HG03097 (cell line): ENCODE data around the gene CEND1.

Experiments
- ATAC-seq: cut with Tn5 transposase; IDR thresholded peaks from one replicate; pipeline ENCODE4 v1.9.1; 2021; ENCODE audit not compliant: unreplicated experiment, low FRiP score

The CEND1 gene

DNA sequence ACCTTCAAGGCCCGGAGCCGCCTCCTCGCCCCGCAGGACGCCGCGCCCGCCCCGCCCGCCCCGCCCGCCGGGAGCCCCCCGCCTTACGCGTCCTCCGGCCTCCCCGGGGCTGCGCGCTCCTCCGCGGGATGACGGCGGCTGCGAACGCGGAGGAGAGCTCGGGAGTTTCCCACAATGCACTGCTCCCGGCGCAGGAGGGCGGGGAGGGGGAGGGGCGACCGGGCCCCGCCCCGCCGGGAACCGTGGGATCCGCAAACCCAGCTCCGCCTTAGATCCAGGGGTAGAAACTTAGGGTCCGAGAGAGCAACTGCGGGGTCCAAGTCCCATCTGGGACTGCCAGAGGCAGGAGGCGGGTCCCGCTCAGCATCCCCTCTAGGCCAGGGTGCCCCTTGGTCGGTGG is at the start of gene CEND1:
CEND1 (minus strand) TSS at position 148 of the 400 bp plus-strand sequence. CDS start 1,514 bp downstream, outside the sequence.
- no peak for ATAC-seq

DNA sequence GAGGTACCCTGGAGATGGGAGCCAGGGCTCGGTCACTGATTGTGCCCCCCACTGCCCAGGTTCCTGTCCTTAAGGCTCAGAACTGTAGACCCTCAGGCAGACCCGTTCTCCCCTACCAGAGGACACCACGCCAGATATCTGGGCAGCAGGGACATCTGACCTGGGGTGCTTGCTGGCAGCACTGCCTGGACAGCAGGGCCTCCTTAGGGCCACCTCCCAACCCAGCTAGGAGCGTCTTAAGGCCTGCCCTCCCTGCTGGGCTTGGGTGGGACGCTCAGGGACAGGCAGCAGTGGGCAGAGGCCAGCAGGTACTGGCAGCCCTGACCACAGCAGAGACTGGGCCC is 49.4 kb upstream of the CEND1 start:
- ATAC-seq = no peak

DNA sequence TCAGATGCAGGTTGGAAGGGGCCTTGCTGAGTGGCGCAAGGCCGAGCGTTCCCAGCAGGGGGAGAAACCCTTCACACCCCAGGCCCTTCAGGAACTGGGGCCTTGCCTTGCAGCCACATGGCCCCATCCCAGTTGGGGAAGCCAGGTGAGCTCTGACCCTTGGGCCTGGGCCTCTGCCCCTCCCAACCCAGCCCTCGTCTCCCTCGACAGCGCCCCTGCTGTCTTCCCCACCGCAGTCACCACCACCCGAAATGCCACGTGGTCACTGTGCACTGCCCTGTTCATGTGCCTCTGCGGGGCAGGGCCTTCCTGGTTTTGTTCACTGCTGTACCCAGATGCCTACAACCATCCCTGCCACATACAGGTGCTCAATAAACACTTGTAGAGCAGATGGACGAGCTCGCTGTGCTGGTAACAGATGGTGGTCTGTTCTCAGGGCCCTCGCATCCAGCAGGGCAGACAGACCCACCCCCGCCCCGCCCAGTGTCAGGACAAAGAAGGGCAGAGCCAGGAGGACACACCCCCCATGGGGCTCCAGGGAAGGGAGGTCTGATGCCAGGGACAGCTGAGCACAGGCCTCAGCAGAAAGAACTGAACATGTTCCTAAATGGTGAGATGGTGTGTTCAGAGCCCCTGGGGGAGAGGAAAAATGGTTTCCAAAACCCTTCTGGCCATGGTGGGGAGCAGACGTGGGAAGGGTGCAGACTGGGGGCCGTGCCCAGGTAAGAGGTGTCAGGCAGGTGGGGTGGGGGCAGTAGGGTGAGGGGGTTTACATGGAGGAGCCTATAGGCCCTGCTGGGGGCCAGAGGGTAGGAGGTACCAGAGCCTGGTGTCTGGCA is 48.8 kb upstream of the CEND1 start:
- no peak for ATAC-seq

DNA sequence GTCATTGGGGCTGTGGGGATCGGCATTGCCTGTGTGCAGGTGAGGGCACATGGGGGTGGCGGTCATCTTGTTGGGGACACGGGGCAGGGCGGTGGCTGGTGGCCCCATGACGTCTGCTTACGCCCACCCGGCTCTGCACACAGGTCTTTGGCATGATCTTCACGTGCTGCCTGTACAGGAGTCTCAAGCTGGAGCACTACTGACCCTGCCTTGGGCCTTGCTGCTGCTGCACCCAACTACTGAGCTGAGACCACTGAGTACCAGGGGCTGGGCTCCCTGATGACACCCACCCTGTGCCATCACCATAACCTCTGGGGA is 48.1 kb upstream of the CEND1 start:
- ATAC-seq = no peak

DNA sequence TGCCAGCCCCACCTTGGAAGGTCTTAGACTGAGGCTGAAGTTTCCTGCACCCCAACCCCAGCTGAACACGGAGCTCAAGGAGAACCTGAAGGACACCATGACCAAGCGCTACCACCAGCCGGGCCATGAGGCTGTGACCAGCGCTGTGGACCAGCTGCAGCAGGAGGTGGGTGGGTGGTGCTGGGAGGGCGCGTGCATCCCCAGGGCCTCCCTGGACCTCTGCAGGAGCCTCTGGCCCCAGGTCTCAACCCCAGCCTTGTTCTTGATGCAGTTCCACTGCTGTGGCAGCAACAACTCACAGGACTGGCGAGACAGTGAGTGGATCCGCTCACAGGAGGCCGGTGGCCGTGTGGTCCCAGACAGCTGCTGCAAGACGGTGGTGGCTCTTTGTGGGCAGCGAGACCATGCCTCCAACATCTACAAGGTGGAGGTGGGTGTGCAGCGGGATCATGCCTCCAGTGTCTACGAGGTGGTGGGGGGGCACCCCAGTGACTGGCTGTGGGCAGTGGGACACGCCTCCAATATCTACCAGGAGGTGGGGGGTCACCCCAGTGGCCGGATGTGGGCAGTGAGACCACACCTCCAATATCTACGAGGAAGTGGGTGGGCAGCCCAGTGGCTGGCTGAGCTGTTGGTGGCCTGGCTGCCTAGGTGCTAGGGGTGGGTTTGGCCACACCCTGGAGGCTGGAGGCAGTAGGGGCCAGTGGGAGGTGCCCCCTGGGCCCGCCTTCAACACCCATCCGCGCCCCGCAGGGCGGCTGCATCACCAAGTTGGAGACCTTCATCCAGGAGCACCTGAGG is 47.5 kb upstream of the CEND1 start:
- no peak for ATAC-seq

DNA sequence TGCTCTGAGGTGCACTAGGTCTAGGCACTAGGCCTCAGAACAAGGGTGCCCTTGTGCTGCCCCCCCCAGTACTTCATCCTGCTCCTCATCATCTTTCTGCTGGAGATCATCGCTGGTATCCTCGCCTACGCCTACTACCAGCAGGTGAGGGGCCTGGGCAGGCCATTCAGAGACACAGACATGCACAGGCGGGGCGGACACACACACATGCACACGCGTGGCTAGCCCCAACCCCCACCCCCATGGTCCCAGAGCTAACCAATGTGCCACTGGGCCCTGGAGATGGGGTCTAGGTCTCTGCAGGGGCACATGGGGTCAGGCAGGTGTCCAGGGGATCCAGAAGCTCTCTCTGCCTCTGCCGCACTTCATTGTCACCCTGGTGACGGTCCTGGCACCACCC is 46.8 kb upstream of the CEND1 start:
- ATAC-seq = no peak

DNA sequence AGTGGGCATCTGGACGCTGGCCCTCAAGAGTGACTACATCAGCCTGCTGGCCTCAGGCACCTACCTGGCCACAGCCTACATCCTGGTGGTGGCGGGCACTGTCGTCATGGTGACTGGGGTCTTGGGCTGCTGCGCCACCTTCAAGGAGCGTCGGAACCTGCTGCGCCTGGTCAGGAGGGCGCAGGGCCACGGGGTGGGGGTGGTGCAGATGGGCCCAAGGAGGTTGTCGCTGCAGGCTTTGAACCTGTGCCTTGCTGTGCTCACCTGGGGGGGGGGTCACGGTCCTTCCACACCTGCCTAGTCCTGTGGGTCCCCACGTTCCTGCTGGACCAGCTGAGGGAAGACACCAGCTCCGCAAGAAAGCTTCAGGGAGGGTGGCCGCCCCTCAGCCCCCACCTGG is 46.4 kb upstream of the CEND1 start:
- ATAC-seq = no peak

DNA sequence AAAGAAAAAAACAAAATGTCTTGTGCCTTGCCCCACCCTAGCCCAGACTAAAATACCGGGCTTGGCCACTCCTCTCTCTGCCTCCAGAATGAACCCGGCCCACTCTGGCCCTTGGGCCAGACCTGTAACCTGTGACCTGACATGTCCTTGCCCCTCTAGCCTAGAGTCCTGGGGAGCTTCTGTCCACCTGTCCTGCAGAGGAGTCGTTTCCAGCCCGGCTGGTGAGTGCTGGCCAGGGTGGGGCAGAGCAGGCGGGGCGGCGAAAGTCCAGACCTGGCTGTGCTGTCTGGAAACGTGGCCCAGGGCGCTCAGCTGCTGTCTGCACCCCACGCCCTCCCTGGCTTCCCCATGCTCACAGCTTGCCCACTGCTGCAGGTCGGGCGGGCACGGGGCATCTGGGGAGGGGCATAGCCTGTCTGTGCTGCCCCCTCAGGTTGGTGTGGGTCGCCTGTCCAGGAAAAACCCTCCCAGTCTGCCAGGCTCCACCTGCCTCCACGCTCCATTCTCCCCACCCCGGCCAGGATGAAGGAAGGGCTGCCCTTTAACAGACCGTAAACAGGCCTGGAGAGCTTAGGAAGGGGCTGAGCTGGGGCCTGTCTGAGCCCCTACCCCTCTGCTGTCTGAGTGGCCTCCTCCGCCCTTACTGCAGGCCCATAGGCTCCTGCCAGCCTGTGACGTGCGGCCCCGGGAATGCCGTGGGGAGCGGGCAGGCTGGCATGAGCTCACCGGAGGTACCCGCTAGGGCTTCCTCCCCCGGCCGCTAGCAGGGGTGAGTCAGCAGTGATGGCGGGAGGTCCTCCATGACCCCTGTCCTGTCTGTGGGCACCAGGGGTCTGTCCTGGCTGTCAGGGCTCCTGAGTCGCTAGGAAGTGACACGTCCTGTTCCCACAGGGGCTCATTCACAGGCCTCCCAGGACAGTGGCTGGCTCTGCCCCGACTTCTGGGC is 44.8 kb upstream of the CEND1 start:
- no peak for ATAC-seq

DNA sequence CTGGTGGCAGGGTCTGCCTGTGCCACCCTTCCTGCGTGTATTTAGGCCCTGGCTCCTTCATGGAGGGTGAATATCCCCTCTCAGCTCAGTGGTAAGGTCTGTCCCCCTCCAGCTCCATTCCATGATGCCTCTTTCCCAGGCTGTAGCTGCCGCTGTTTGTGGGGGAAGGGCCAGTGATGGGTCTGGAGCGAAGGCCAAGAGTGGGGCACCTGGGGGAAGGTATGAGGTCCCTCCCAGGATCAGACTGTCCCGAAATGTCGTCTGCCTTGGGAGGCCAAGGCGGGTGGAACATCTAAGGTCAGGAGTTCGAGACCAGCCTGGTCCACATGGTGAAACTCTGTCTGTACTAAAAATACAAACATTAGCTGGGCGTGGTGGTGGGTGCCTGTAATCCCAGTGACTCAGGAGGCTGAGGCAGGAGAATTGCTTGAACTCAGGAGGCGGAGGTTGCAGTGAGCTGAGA is 44.0 kb upstream of the CEND1 start:
- ATAC-seq = no peak

DNA sequence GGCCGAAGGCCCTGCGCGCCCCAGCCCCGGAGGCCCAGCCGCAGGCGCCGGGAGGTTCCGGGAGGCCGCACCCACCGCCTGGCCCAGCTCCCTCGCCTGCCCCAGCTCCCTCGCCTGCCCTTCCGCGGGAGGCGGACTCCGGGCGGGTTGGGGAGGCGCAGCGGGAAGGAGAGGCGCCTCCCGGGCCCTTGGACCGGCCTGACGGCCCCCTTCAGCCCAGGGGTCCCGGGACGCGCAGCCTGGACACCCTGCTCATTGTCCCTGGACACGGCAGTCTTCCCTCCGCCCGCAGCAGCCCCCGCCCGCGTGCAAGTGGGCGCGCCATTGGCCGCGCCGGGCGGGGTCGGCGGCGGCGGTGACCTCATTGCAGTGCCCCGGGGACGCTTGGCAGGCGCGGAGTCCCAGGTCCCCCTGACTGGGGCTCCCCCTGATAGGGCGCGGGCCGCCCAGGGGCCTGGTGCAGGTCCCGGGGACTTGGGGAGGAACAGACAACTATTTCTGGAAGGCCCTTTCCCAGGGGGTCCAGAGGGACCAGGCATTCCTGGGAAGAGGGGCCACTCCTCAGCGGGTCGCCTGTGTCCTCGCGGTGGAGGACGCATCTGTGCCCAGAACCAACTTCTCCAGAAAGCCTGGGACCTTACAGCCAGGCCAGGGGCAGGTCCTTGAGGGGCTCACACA is 43.4 kb upstream of the CEND1 start:
- ATAC-seq = no peak

DNA sequence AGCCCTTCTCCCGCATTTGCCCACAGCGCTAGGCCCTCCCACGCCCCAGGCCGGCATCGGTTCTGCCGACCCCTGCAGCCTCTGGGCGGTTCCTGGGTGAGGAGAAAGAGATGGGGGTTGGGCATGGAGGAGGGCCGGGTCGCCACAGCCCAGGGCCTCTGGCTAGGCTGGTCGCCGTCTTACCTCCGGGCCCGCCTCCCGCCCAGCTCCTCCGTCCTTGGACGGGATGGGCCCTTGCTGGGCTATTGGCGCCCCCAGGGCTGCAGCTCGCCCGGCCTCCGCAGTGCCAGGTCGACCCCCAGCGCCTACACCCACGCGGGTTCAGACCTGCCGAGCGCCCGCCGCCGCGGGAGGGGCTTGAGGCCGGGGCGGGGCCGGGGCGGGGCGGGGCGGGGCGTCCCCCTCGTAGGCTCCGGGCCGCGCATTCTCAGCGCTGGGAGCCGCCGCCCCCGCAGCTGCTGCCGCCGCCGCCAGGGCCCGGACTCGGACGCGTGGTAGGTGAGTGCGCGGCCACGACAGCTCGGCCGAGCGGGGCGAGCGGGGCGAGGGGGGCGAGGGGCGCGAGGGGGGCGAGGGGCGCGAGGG is 42.7 kb upstream of the CEND1 start, which contains the start of gene CD151:
CD151 (plus strand) TSS at position 424 of the 585 bp plus-strand sequence. CDS start 3,118 bp downstream, outside the sequence.
- ATAC-seq = no peak

DNA sequence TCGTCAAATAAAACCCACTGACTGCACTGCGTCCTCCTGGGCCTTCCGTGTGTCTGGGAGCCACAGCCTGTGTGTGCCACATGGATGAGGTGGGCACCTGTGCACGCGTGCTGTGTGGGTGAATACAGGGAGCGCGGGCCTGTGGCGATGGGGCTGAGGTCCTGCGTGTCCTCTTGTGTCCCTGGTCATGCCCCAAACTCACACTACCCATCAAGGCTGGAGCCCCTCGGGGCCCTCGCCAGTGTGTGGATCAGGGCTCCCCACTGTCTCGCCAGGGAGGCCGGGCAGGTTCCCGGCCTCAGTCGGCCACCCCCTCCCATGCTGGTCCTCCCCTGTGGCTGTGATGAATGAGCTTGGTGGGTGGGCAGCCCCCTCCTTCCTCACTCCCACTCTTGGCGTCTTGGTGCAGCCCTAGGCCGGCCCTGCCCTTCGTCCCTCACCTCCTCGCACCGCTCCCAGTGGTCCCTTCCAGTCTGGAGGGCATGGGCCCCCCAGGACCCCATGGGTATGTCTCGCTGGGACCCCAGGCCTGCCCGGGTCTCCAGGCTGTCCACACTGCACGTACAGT is 42.2 kb upstream of the CEND1 start:
- ATAC-seq = no peak

DNA sequence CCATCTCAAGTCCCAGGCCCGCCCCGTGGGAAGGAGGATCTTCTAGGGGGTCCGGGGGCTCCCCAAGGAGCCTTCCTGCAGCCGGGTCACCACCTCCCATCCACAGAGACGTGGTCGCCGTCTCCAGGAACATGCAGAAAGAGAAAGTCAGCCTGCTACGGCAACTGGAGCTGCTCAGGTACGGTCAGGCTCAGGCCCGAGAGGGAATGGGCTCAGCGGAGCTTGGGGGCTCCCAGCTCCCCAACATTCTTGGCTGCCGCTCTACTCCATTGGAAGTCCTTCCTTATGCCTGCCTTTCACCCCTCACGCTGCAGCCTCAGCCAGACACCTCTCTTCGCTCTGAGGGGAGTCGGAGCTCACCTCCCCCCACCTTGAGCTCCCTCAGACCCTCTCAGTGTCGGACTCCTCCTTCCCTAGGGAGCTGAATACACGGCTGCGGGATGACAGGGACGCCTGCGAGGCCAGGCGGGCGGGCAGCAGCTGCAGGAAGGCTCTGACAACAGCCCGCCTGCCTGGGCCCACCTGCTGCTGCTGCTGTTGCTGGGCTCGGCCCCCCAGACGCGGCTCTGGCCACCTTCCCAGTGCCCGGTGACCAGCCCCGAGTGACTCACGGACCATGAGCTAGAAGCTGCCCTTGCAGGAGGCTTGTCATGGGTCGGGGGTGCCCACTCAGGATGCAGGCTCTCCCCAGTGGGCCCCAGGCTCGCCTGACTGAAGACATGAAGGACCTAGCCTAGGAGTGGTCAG is 41.4 kb upstream of the CEND1 start:
- no peak for ATAC-seq

DNA sequence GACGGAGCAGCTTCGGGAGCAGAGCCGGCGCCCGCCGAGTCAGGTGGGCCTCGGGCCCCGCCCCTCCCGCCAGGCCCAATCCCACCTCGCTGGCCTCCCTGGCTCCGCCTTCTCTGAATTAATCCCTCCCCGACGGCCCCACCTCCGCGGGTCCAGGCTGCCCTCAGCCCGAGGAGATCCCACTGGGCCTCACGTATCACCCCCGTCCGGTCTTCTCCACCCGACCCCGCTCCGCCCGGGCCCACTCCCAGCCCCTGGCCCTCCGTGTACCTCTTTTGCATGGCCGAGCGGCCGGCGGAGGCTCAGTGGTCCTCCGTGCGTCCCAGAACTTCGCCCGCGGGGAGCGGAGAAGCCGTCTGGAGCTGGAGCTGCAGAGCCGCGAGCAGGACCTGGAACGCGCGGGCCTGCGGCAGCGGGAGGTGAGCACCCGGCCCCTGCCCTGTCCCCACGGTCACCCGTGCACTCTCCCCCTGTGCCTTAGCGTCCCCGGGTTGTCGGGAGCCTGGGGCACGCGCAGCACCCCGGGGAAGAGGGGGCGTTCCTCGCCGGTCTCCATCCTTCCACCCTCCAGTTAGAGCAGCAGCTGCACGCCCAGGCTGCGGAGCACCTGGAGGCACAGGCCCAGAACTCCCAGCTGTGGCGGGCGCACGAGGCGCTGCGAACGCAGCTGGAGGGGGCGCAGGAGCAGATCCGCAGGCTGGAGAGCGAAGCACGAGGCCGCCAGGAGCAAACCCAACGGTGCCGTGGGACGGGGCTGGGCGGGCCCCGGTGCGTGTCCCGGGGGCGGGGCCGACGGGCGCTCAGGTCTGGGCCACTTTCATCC is 40.6 kb upstream of the CEND1 start:
- no peak for ATAC-seq

DNA sequence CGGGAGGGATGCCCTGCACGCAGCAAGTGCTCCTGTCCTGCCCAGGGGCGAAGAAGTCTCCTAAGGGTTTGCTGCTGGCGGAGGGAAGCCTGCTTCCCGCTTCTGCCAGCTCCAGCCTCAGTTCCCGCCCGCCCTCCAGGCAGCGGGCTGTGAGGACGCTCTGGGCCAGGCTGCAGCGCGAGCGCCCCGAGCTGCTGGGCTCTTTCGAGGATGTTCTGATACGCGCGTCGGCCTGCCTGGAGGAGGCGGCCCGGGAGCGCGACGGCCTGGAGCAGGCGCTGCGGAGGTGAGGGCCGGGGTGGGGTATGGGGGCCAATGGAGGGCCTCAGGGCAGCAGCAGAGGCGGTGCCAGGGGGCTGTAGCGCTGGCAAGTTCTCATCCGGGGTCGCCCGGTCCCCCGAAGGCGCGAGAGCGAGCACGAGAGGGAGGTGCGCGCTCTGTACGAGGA is 40.0 kb upstream of the CEND1 start:
- ATAC-seq = no peak

DNA sequence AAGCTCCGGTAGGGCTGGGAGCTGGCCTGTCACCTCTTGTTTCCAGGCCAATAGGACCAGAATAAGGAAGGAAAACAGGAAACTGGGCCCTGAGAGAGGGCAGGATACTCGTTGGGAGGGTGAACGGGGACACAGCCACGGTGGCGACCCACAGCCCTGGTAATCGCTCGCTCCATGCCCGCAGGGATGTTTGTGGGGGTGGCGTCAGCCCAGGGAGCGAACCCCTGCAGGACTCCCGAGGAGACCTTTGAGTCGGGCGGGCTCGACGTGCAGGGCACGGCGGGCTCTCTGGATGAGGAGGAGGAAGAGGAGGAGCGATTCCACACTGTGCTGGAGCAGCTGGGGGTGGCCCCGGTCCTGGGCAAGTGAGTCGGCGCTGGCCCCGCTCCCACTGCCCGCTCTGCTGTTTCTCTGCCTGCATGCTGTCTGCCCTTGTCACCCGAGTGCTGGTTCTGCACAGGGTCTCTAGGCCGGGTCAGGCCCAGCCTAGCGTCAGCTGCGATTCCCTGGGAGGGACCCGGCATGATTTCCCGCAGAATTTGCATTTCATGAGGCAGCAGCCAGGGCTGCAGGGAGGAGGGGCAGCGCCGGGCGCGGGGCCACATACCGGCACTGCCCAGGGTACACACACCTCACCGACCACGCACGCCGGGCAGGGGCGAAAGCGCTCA is 39.4 kb upstream of the CEND1 start:
- no peak for ATAC-seq

DNA sequence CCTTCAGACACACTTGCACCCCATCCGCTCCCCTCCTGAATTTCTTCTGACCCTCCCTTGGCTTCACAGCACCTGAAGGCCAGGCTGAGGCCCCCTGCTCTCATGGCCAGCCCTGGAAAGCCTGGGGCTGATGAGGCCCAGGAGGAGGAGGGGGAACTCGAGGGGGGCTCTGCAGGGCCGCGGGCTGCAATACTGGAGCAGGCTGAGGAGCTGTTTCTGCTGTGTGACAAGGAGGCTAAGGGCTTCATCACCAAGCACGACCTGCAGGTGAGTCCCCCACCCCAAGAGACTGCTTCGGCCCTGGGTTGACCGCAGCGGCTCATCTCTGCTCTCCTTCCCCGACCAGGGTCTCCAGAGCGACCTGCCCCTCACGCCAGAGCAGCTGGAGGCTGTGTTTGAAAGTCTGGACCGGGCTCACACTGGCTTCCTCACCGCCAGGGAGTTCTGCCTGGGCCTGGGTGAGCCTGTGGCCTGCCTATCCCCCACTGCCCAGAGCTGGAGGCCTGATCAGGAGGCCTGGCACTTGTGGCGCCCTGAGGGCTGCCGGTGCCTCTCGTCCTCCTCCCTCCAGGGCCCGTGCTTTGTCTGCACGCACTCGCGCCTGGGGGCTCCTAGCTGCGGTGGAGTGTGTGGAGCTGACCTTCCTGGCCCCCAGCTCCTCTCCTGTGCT is 38.8 kb upstream of the CEND1 start:
- no peak for ATAC-seq
